Daoy (cell line): ENCODE data around the gene PIMREG. TPM values are rescaled to one million over a fixed set of nuclear protein-coding genes. Genes with fewer than 3 reads are reported as not detected.

Source experiments
- DNase-seq: peaks from one replicate; pipeline ENCODE4 v3.0.0-alpha.2; 2015; ENCODE audit warnings: low read depth
- total RNA-seq: library from RNA; depleted of rRNA; stranded (reverse); fragments of >200 nt; shearing (Covaris generic); gene quantifications from 2 replicates; pipeline ENCODE4 v1.2.3, GENCODE V29; 2014

PIMREG gene
- total RNA-seq, 1 experiment from 2014 or later: 70.6 TPM

GRCh38 chr17:6437956-6438355 is 6.3 kb upstream of the PIMREG start:
- DNase-seq: no peak

GRCh38 chr17:6439951-6440350 is 4.3 kb upstream of the PIMREG start:
- DNase-seq: no peak

GRCh38 chr17:6442775-6443174 is 1.5 kb upstream of the PIMREG start:
- no peak for DNase-seq

GRCh38 chr17:6444571-6445335 is 498 bp downstream of the PIMREG start:
- no peak for DNase-seq

- DNase-seq: no peak
These were observed 2.4 kb downstream of the PIMREG start for GRCh38 chr17:6446516-6447100.

- no peak for DNase-seq
These were observed 4.2 kb downstream of the PIMREG start for GRCh38 chr17:6448473-6448872.

GRCh38 chr17:6449307-6449706 is 5.1 kb downstream of the PIMREG start:
- DNase-seq: no peak

GRCh38 chr17:6450926-6451832 is 6.9 kb downstream of the PIMREG start:
- no peak for DNase-seq

- no peak for DNase-seq
These were observed 8.4 kb downstream of the PIMREG start for GRCh38 chr17:6452471-6453266.

- DNase-seq: no peak
These were observed 9.2 kb downstream of the PIMREG start for GRCh38 chr17:6453279-6454024.

GRCh38 chr17:6454495-6455320 is 10.5 kb downstream of the PIMREG start:
- DNase-seq: no peak

- no peak for DNase-seq
These were observed 11.1 kb downstream of the PIMREG start for GRCh38 chr17:6455321-6455705.

- DNase-seq: no peak
These were observed 12.1 kb downstream of the PIMREG start for GRCh38 chr17:6456321-6456720.

GRCh38 chr17:6456914-6457687 is 12.8 kb downstream of the PIMREG start:
- DNase-seq: peak; percentile 68

- DNase-seq: no peak
These were observed 13.6 kb downstream of the PIMREG start for GRCh38 chr17:6457688-6458459.

GRCh38 chr17:6458460-6458950 is 14.2 kb downstream of the PIMREG start:
- DNase-seq: no peak

- no peak for DNase-seq
These were observed 16.4 kb downstream of the PIMREG start for GRCh38 chr17:6460531-6461161.

GRCh38 chr17:6461246-6461645 is 17.0 kb downstream of the PIMREG start:
- no peak for DNase-seq
